Keratinocyte (primary cell): ENCODE results near the gene SAYSD1. TPM values are rescaled to one million over a fixed set of nuclear protein-coding genes. Genes with fewer than 3 reads are reported as not detected.

Experiments used
- DNase-seq: peaks from one replicate; pipeline ENCODE4 v3.0.0-alpha.2; 2011; ENCODE audit warnings: low read depth, missing footprints, low spot score
- FAIRE-seq: peaks from 2 replicates; lab custom pipeline; 2011; peaks lifted over from hg19 to GRCh38; lab: Jason Lieb, UNC
- H2AFZ ChIP-seq: 2 replicates; pipeline ENCODE4 v1.6.0; 2012; ENCODE audit warnings: low read length, control low read depth, inconsistent platforms; ENCODE audit not compliant: control insufficient read depth
- H3K27ac ChIP-seq: 2 replicates; pipeline ENCODE4 v1.5.1; 2011; ENCODE audit warnings: low read length; ENCODE audit not compliant: control insufficient read depth, insufficient read depth
- H3K27me3 ChIP-seq: 3 replicates; pipeline ENCODE4 v1.6.0; 2011; ENCODE audit warnings: low read length; ENCODE audit not compliant: control insufficient read depth, insufficient read depth; ENCODE audit errors: extremely low read depth
- H3K36me3 ChIP-seq, 2 experiments: 2 replicates in 1 of 2; 3 replicates in 1 of 2; pipeline ENCODE4 v1.5.1; 2011; ENCODE audit warnings: low read length in 2 of 2, mild to moderate bottlenecking in 1 of 2; ENCODE audit not compliant: control insufficient read depth in 2 of 2, insufficient read depth in 2 of 2; ENCODE audit errors: extremely low read depth in 1 of 2
- H3K4me1 ChIP-seq: 3 replicates; pipeline ENCODE4 v1.5.1; 2011; ENCODE audit warnings: low read length; ENCODE audit not compliant: control insufficient read depth, insufficient read depth; ENCODE audit errors: extremely low read depth
- H3K4me2 ChIP-seq: 3 replicates; pipeline ENCODE4 v1.6.0; 2011; ENCODE audit warnings: low read depth, low read length; ENCODE audit not compliant: control insufficient read depth, insufficient read depth; ENCODE audit errors: extremely low read depth
- H3K4me3 ChIP-seq, 3 experiments: fragments of 200-600 bp in 1 of 3; sonication (generic) in 1 of 3; 2 replicates in 2 of 3; 3 replicates in 1 of 3; pipeline ENCODE4 v1.5.1; 2011 to 2016; ENCODE audit warnings: low read length in 3 of 3, mild to moderate bottlenecking in 3 of 3, control low read depth in 2 of 3, inconsistent platforms in 1 of 3, low read depth in 1 of 3, mixed read lengths in 1 of 3, mixed run types in 1 of 3, moderate library complexity in 1 of 3; ENCODE audit not compliant: control insufficient read depth in 2 of 3, insufficient read depth in 2 of 3; ENCODE audit errors: extremely low read depth in 1 of 3
- H3K79me2 ChIP-seq: 2 replicates; pipeline ENCODE4 v1.6.0; 2012; ENCODE audit warnings: low read length; ENCODE audit not compliant: control insufficient read depth, insufficient read depth
- H3K9ac ChIP-seq: 3 replicates; pipeline ENCODE4 v1.6.0; 2011; ENCODE audit warnings: low read length; ENCODE audit not compliant: control insufficient read depth, insufficient read depth; ENCODE audit errors: extremely low read depth
- H3K9me1 ChIP-seq: 3 replicates; pipeline ENCODE4 v1.6.0; 2011; ENCODE audit warnings: low read length; ENCODE audit not compliant: control insufficient read depth, insufficient read depth; ENCODE audit errors: extremely low read depth
- H3K9me3 ChIP-seq: 2 replicates; pipeline ENCODE4 v1.5.1; 2012; ENCODE audit warnings: low read depth, low read length; ENCODE audit not compliant: control insufficient read depth
- H4K20me1 ChIP-seq: 3 replicates; pipeline ENCODE4 v1.6.0; 2011; ENCODE audit warnings: low read length; ENCODE audit not compliant: control insufficient read depth, insufficient read depth; ENCODE audit errors: extremely low read depth
- EZH2 ChIP-seq: IDR thresholded peaks from one replicate; pipeline ENCODE4 v1.6.1; 2012; ENCODE audit warnings: inconsistent platforms, mild to moderate bottlenecking, low read length, moderate library complexity
- dilution Hi-C: fragments of 300-500 bp; cut with MboI; formaldehyde crosslinking; loops from one replicate; pipeline ENCODE4 v1.7.0; 2020; ENCODE audit warnings: low sequenced_read_pairs; ENCODE audit not compliant: extremely low pct_ligation_motif_present
- polyA plus RNA-seq, 5 experiments: library from polyadenylated mRNA; depleted of rRNA in 3 of 5; stranded (reverse) in 3 of 5; stranded (forward) in 1 of 5; unstranded in 1 of 5; fragments of >200 nt; gene quantifications; 1 replicate in 1 of 5; 2 replicates in 3 of 5; 3 replicates in 1 of 5; pipeline versions ENCODE4 v1.2.1 to v1.2.3, GENCODE V29; 2011 to 2012; ENCODE audit warnings: missing spikeins in 2 of 5, low read depth in 1 of 5, low replicate concordance in 1 of 5
- TF ChIP-seq, protein P1 (sequence below), 3 experiments: IDR thresholded peaks in 1 of 3; conservative IDR thresholded peaks in 1 of 3; optimal IDR thresholded peaks in 1 of 3; 2 replicates in 2 of 3; 3 replicates in 1 of 3; pipeline versions ENCODE3 to v1.5.1; 2011; ENCODE audit warnings: low read length in 3 of 3, mild to moderate bottlenecking in 3 of 3, moderate library complexity in 2 of 3, control low read depth in 1 of 3, inconsistent platforms in 1 of 3; ENCODE audit not compliant: insufficient read depth in 2 of 3; ENCODE audit errors: extremely low read depth in 1 of 3

SAYSD1 gene
- polyA plus RNA-seq, 1 donor (not counting 4 experiments of a cell fraction or from before 2014, with no cell fraction given) = 8.4 TPM

DNA sequence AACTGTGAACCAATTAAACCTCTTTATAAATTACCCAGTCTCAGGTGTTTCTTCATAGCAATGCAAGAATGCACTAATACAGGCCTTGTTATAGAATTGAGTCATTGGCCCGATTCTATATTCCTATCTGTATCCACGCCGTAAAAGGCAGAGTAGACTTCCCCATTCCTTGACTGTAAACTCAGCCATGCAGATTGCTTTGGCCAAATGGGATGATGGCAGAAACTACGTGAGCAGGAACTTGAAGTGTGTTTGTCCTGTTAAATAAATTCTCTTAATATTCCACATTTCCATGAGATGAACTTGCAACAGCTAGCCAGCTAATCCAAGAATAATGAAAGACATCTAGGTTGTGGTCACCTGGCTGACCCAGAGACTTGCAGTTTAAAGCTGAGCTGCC lies 3.9 kb upstream of the SAYSD1 start:
- Histone ChIP-seq H3K9ac (no peak overlapping the region), H3K4me3 (no peak overlapping the region), H3K9me1 (no peaks in the 10 kb centered on the region), H3K9me3 (no peaks in the 10 kb centered on the region), H3K36me3 (no peaks in the 10 kb centered on the region), H3K4me1 (peaks cover 2% of the 10 kb centered on the region), H3K79me2 (no peaks in the 10 kb centered on the region), H4K20me1 (no peaks in the 10 kb centered on the region), H3K27ac (no peak overlapping the region), H2AFZ (no peak overlapping the region), H3K4me2 (no peak overlapping the region), H3K27me3 (no peaks in the 10 kb centered on the region)
- DNase-seq = no peak
- no peak for FAIRE-seq
- dilution Hi-C loops = no loop called here
- TF ChIP-seq, protein P1, sequence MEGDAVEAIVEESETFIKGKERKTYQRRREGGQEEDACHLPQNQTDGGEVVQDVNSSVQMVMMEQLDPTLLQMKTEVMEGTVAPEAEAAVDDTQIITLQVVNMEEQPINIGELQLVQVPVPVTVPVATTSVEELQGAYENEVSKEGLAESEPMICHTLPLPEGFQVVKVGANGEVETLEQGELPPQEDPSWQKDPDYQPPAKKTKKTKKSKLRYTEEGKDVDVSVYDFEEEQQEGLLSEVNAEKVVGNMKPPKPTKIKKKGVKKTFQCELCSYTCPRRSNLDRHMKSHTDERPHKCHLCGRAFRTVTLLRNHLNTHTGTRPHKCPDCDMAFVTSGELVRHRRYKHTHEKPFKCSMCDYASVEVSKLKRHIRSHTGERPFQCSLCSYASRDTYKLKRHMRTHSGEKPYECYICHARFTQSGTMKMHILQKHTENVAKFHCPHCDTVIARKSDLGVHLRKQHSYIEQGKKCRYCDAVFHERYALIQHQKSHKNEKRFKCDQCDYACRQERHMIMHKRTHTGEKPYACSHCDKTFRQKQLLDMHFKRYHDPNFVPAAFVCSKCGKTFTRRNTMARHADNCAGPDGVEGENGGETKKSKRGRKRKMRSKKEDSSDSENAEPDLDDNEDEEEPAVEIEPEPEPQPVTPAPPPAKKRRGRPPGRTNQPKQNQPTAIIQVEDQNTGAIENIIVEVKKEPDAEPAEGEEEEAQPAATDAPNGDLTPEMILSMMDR (optimal IDR thresholded peaks at IDR 0.05 in 1 of 3, IDR thresholded peaks at IDR 0.05 in 1 of 3, conservative IDR thresholded peaks at IDR 0.05 in 1 of 3; ENCODE audit: extremely low read depth in 1 of 3, insufficient read depth in 2 of 3, low read length in 3 of 3) = no peak

DNA sequence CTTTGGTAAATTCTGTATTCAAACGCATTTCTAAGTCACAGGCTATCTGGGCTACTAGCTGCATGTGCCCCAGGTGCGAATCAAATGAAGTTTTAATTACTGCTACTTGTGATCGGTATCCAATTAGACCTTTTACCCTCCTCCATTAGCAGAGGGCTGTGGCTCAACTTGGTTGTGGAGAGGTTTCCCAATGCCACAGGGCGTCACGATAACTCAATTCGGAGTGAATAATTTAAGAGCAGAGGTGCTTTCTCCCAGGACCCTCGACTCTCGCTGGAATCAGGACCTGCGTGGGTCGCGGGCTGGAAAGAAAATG lies 640 bp downstream of the SAYSD1 start:
- no peaks in the 10 kb centered on the region for H4K20me1 ChIP-seq
- H3K4me1 ChIP-seq = peaks cover 4% of the 10 kb centered on the region
- dilution Hi-C loops = no loop called here
- no peaks in the 10 kb centered on the region for H3K9me1 ChIP-seq
- H3K36me3 ChIP-seq = no peaks in the 10 kb centered on the region
- H3K27ac ChIP-seq = peak overlapping the region; percentile 84
- FAIRE-seq (peak; percentile 66), DNase-seq (no peak)
- peak overlapping the region; percentile 86 for H3K9ac ChIP-seq
- no peaks in the 10 kb centered on the region for H3K79me2 ChIP-seq
- H3K4me3 ChIP-seq = peak overlapping the region; percentile 53 to 83 (median 77)
- peak overlapping the region; percentile 74 for H3K4me2 ChIP-seq
- H2AFZ ChIP-seq = peak overlapping the region; percentile 43
- TF ChIP-seq, protein P1 (optimal IDR thresholded peaks at IDR 0.05 in 1 of 3, IDR thresholded peaks at IDR 0.05 in 1 of 3, conservative IDR thresholded peaks at IDR 0.05 in 1 of 3; ENCODE audit: extremely low read depth in 1 of 3, insufficient read depth in 2 of 3, low read length in 3 of 3) = no peak
- TF ChIP-seq EZH2 = no peak
- no peaks in the 10 kb centered on the region for H3K27me3 ChIP-seq
- H3K9me3 ChIP-seq = no peaks in the 10 kb centered on the region
